Caco-2 (cell line): ENCODE data around the gene ZNF783. TPM values are rescaled to one million over a fixed set of nuclear protein-coding genes. Genes with fewer than 3 reads are reported as not detected.
"Not testable (repeated sequence)": the region's sequence is repeated elsewhere in the genome, so short reads cannot be mapped to it uniquely, and the experiment has no call there.

ENCODE experiments used
- BruUV-seq: library from RNA; stranded (reverse); fragments of 400-500 nt; replicated peaks from 2 replicates; lab custom pipeline; 2021; lab: Mats Ljungman, UMichigan
- CTCF ChIA-PET: fragments of 300-600 bp; sonication (Branson Sonifier 250); formaldehyde crosslinking; loops from one replicate; lab custom pipeline; 2022; ENCODE audit warnings: antibody characterized with exemption; lab: Charles Lee
- POLR2A ChIA-PET: fragments of 300-600 bp; sonication (Branson Sonifier 250); formaldehyde crosslinking; loops from one replicate; lab custom pipeline; 2022; ENCODE audit warnings: antibody characterized with exemption; lab: Charles Lee
- DNase-seq, 2 experiments: peaks; one replicate each; pipeline versions ENCODE4 v3.0.0 to v3.0.0-alpha.2; 2020 to 2022
- H3K27me3 ChIP-seq: replicated peaks from 2 replicates; pipeline ENCODE4 v1.6.0; 2011; ENCODE audit warnings: low read length; ENCODE audit not compliant: control insufficient read depth, insufficient read depth
- H3K36me3 ChIP-seq: 2 replicates; pipeline ENCODE4 v1.5.1; 2011; ENCODE audit warnings: low read length; ENCODE audit not compliant: control insufficient read depth, insufficient read depth
- H3K4me1 ChIP-seq: fragments of 250-450 bp; sonication (Bioruptor Pico); 2 replicates; pipeline ENCODE4 v1.5.1; 2020; ENCODE audit warnings: mild to moderate bottlenecking
- H3K4me3 ChIP-seq: 2 replicates; pipeline ENCODE4 v1.5.1; 2011; ENCODE audit warnings: low read depth, mild to moderate bottlenecking, control low read depth, low read length
- H3K9me3 ChIP-seq: fragments of 250-450 bp; sonication (Bioruptor Pico); 2 replicates; pipeline ENCODE4 v1.5.1; 2020; ENCODE audit warnings: mild to moderate bottlenecking, moderate library complexity
- H3K27ac Mint-ChIP-seq: one replicate; pipeline ENCODE4 v1.8.0; 2022; ENCODE audit warnings: mixed read lengths; ENCODE audit not compliant: unreplicated experiment
- H3K27me3 Mint-ChIP-seq: one replicate; pipeline ENCODE4 v1.8.0; 2022; ENCODE audit warnings: mixed read lengths; ENCODE audit not compliant: insufficient read depth, unreplicated experiment
- H3K36me3 Mint-ChIP-seq: one replicate; pipeline ENCODE4 v1.8.0; 2022; ENCODE audit warnings: mild to moderate bottlenecking, mixed read lengths; ENCODE audit not compliant: insufficient read depth, unreplicated experiment
- H3K4me1 Mint-ChIP-seq: one replicate; pipeline ENCODE4 v1.8.0; 2022; ENCODE audit warnings: low read depth, mixed read lengths; ENCODE audit not compliant: unreplicated experiment
- H3K4me3 Mint-ChIP-seq: one replicate; pipeline ENCODE4 v1.8.0; 2022; ENCODE audit warnings: mild to moderate bottlenecking, moderate library complexity, mixed read lengths; ENCODE audit not compliant: unreplicated experiment
- H3K9me3 Mint-ChIP-seq: one replicate; pipeline ENCODE4 v1.8.0; 2022; ENCODE audit warnings: mixed read lengths; ENCODE audit not compliant: unreplicated experiment
- intact Hi-C: fragments of 100-400 bp; cut with micrococcal nuclease; formaldehyde crosslinking; loops from one replicate; pipeline ENCODE4 v1.10.0; 2022; ENCODE audit not compliant: unreplicated experiment
- total RNA-seq: library from RNA; stranded (reverse); gene quantifications from 2 replicates; pipeline ENCODE4 v1.2.3, GENCODE V29; 2022
- TF ChIP-seq, protein P1 (sequence below), 2 experiments: fragments of 200-600 bp in 1 of 2; IDR thresholded peaks; 1 replicate in 1 of 2; 2 replicates in 1 of 2; pipeline versions ENCODE4 v1.5.1 to v1.8.0; 2011 to 2022; ENCODE audit warnings: antibody characterized with exemption in 1 of 2, control low read depth in 1 of 2, inconsistent platforms in 1 of 2, low read depth in 1 of 2, low read length in 1 of 2, mild to moderate bottlenecking in 1 of 2, moderate library complexity in 1 of 2; ENCODE audit not compliant: insufficient read depth in 1 of 2, severe bottlenecking in 1 of 2, unreplicated experiment in 1 of 2

The ZNF783 gene
- total RNA-seq, 1 experiment from 2014 or later: 27.3 TPM

DNA sequence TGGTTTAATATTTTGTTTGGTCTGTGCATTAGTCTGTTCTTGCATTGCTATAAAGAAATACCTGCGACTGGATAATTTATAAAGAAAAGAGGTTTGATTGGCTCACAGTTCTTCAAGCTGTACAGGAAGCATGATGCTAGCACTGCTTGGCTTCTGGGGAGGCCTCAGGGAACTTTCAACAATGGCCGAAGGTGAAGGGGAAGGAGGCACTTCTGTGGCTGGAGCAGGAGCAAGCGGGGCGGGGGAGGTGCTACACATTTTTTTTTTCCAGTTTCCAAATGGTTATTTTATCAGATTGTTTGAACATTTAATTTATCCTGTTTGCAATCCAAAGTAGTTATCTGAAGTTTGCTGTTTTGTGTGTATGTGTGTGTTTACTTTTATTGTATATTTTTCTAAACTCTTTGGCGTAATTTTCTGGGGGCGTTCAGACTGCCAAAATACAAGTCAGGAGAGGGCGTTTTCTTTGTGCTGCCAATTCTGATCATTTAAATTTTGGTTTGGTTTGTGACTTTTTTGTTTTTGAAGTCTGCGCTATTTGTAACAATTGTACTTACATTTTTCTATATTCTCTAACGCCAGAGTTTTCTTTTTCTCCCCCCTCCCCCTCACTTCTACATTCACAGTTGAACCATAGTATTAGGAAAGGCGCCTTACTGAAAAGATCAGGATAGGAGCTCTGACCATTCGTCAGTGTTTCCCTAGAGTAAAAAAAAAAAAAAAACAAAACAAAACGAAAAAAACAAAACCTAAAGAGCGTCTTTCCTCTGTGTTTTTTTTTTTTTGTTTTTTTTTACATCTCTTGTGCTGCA, 58.5 kb downstream of the ZNF783 start:
- BruUV-seq: no TSS peak
- H3K27me3 ChIP-seq: no peaks in the 10 kb centered on the region
- H3K27ac Mint-ChIP-seq: no peak overlapping the region
- no peak overlapping the region for H3K4me3 ChIP-seq
- H3K9me3 Mint-ChIP-seq: peaks cover 10% of the 10 kb centered on the region
- no peaks in the 10 kb centered on the region for H3K4me1 Mint-ChIP-seq
- ChIA-PET POLR2A (no interaction called here), CTCF (no interaction called here)
- peaks cover 9% of the 10 kb centered on the region; the same call in 1 of the 2 replicates for H3K9me3 ChIP-seq
- H3K4me1 ChIP-seq: no peaks in the 10 kb centered on the region
- H3K27me3 Mint-ChIP-seq: peaks cover 2% of the 10 kb centered on the region
- DNase-seq: no peak
- intact Hi-C loops: no loop called here
- no peaks in the 10 kb centered on the region for H3K36me3 ChIP-seq
- no peak overlapping the region for H3K4me3 Mint-ChIP-seq
- no peaks in the 10 kb centered on the region for H3K36me3 Mint-ChIP-seq
- TF ChIP-seq, protein P1, sequence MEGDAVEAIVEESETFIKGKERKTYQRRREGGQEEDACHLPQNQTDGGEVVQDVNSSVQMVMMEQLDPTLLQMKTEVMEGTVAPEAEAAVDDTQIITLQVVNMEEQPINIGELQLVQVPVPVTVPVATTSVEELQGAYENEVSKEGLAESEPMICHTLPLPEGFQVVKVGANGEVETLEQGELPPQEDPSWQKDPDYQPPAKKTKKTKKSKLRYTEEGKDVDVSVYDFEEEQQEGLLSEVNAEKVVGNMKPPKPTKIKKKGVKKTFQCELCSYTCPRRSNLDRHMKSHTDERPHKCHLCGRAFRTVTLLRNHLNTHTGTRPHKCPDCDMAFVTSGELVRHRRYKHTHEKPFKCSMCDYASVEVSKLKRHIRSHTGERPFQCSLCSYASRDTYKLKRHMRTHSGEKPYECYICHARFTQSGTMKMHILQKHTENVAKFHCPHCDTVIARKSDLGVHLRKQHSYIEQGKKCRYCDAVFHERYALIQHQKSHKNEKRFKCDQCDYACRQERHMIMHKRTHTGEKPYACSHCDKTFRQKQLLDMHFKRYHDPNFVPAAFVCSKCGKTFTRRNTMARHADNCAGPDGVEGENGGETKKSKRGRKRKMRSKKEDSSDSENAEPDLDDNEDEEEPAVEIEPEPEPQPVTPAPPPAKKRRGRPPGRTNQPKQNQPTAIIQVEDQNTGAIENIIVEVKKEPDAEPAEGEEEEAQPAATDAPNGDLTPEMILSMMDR (IDR thresholded peaks at IDR 0.05; ENCODE audit: insufficient read depth in 1 of 2, low read depth in 1 of 2, low read length in 1 of 2, severe bottlenecking in 1 of 2, unreplicated experiment in 1 of 2): no peak

DNA sequence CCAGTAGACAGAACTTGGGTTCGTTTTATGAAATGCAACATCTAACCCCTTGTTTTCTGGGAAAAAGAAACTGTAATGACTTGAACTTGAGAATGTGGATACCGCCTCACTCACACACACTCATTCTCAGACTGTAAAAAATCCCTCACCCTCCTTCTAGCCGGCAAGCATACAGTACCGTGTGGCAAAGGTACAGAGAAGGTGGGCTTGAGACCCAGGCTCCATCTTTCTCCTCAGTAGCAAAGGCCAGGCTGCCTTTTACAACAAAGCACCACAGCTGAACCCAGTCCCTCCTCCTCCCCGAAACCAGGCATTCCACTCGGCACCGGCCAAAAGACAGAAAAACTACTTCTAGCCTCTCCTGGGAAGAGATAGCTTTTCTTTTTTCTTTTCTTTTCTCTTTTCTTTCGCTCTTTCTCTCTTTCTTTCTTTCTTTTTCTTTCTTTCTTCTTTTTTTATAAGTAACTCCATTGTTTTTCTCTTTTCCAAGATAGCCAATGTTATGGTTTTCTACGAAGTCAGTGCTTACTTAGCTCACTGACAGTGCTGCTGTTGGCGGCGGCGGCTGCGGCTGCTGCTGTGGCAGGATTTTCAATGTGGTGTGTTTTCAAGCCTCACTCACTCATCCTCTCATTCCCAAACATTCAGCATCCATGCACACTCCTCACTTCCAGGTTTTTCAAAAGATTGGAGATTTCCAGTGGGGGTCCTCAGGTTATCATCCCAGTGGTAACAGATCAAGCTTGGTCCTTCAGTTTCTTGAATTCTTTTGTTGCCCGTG, 59.3 kb downstream of the ZNF783 start:
- H3K4me1 ChIP-seq, intact Hi-C loops, H3K36me3 ChIP-seq, BruUV-seq, H3K4me3 ChIP-seq, DNase-seq, POLR2A ChIA-PET, H3K36me3 Mint-ChIP-seq, H3K27ac Mint-ChIP-seq, H3K27me3 Mint-ChIP-seq, H3K4me3 Mint-ChIP-seq, H3K4me1 Mint-ChIP-seq, H3K27me3 ChIP-seq, CTCF ChIA-PET: not testable (repeated sequence)
- H3K9me3 ChIP-seq: peaks cover 12% of the 10 kb centered on the region; the same call in 1 of the 2 replicates
- H3K9me3 Mint-ChIP-seq: peaks cover 12% of the 10 kb centered on the region

DNA sequence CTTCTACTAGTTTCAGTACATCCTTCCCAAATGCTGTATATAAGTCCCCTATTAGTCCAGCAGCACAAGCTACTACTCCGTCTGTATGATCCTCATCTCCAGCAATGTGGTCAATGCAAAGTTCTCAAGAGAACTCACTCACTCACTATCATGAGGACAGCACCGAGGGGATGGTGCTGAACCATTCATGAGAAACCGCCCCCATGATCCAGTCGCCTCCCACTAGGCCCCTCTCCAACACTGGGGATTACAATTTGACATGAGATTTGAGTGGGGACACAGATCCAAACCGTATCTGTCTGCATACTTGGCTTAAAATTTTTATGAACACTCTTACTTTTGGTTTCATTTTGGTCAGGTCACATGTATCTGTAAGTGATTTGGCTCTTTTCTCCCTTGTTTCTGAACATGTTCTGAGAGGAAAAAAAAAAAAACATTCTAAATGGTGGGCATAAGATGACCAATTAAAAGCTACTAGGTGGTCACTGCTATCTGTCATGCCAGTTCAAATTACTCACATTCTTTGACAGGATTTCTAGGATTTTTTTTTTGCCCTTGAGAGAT, 60.1 kb downstream of the ZNF783 start:
- Histone ChIP-seq H3K36me3 (no peaks in the 10 kb centered on the region), H3K27me3 (no peaks in the 10 kb centered on the region), H3K4me3 (no peak overlapping the region), H3K4me1 (no peaks in the 10 kb centered on the region), H3K9me3 (peaks cover 15% of the 10 kb centered on the region; the same call in 1 of the 2 replicates)
- Mint-ChIP-seq H3K9me3 (peaks cover 12% of the 10 kb centered on the region), H3K4me1 (no peaks in the 10 kb centered on the region), H3K27ac (no peak overlapping the region), H3K27me3 (no peaks in the 10 kb centered on the region), H3K4me3 (no peak overlapping the region), H3K36me3 (no peaks in the 10 kb centered on the region)
- intact Hi-C loops: no loop called here
- TF ChIP-seq, protein P1 (IDR thresholded peaks at IDR 0.05; ENCODE audit: insufficient read depth in 1 of 2, low read depth in 1 of 2, low read length in 1 of 2, severe bottlenecking in 1 of 2, unreplicated experiment in 1 of 2): no peak
- POLR2A ChIA-PET: no interaction called here
- CTCF ChIA-PET: no interaction called here
- no peak for DNase-seq
- BruUV-seq: no TSS peak
